IPS-20b (cell line): Measurements from ENCODE around the gene VASH2.
"Not testable (repeated sequence)": the region's sequence is repeated elsewhere in the genome, so short reads cannot be mapped to it uniquely, and the experiment has no call there.

Source experiments
- H3K27ac ChIP-seq: one replicate; pipeline ENCODE4 v1.5.1; 2013; ENCODE audit warnings: low read length
- H3K27me3 ChIP-seq: 2 replicates; pipeline ENCODE4 v1.6.1; 2013; ENCODE audit warnings: mild to moderate bottlenecking, low read length, inconsistent platforms; ENCODE audit not compliant: insufficient read depth
- H3K36me3 ChIP-seq: 2 replicates; pipeline ENCODE4 v1.6.1; 2013; ENCODE audit warnings: low read depth, mild to moderate bottlenecking, inconsistent platforms, low read length, moderate library complexity; ENCODE audit not compliant: insufficient read depth
- H3K4me1 ChIP-seq: 2 replicates; pipeline ENCODE4 v1.6.1; 2013; ENCODE audit warnings: mild to moderate bottlenecking, control low read depth, inconsistent platforms, low read length, moderate library complexity; ENCODE audit not compliant: insufficient read depth
- H3K4me3 ChIP-seq: 2 replicates; pipeline ENCODE4 v1.5.1; 2013; ENCODE audit warnings: mild to moderate bottlenecking, low read length, inconsistent platforms
- H3K9ac ChIP-seq: 2 replicates; pipeline ENCODE4 v1.6.1; 2013; ENCODE audit warnings: low read depth, mild to moderate bottlenecking, inconsistent platforms, low read length, moderate library complexity
- H3K9me3 ChIP-seq: 2 replicates; pipeline ENCODE4 v1.6.1; 2013; ENCODE audit warnings: mild to moderate bottlenecking, low read depth, low read length, inconsistent platforms; ENCODE audit not compliant: insufficient read depth

The VASH2 gene

DNA sequence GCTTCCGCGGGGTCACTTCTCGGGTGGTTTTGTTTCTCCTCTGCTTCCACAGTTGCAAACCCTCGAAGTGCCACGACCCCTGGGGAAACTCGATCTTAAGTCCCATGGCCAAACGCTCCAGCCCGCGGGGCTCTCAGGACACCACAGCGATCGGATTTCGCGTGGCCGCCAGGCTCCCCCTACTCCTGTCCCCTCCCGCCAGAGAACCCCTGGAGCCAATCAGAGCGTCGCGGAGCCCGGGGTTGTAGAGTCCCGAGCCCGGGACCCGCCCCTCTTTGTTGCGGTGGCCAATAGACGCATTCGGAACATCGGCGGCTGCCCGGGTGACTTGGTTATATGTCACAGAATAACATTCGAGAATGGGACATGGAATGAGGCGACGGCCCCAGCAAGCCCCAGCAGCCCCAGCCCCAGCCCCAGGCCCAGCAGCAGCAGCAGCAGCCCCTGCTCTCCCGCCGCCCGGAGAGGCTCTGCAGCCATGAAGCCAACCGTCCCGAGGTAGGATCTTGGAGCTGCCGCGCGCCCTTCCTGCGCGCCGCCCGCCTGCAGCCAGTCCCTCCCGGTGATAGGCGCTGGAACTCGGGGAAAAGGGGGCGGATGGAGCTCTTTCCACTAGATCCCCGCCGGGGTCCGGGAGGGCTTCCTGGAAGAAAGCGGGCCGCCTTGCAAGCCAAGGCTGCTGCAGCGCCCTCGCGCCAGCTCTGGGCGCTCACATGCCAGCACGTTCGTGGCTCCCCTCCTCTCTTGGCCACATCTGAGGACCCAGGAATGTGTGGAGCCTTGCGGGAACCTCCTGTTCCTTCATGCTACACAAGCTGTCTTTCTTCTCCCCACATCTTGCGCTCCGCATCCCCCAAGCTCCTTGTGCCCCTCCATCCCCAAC, at the start of gene VASH2:
Gene VASH2 (plus strand): TSS at position 299 of the 883 bp plus-strand sequence. CDS start 1,002 bp downstream, outside the sequence.
- Histone ChIP-seq H3K36me3 (peaks cover 38% of the 10 kb centered on the region), H3K9ac (peak within 1 kb of the TSS; percentile 88; the same call in 1 of the 2 replicates), H3K27me3 (peaks cover 16% of the 10 kb centered on the region), H3K27ac (no peak within 1 kb of the TSS), H3K4me1 (peaks cover 15% of the 10 kb centered on the region; the same call in 1 of the 2 replicates), H3K4me3 (peak within 1 kb of the TSS; percentile 97), H3K9me3 (no peaks in the 10 kb centered on the region; the same call in 1 of the 2 replicates)

DNA sequence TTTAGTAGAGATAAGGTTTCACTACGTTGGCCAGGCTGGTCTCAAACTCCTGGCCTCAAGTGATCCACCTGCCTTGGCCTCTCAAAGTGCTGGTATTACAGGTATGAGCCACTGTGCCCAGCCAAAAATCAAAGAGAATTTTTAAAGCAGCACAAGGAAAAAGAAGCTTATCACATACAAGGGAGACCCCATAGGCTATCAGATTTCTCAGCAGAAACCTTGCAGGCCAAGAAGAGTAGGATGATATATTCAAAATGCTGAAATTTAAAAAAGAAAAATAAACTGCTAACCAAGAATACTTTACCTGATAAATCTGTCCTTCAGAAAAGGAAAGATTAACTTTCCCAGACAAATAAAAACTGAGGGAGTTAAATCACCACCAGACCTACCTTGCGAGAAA, 49.1 kb upstream of the VASH2 start:
- Histone ChIP-seq H3K36me3 (peaks cover 86% of the 10 kb centered on the region), H3K27ac (no peak overlapping the region)

DNA sequence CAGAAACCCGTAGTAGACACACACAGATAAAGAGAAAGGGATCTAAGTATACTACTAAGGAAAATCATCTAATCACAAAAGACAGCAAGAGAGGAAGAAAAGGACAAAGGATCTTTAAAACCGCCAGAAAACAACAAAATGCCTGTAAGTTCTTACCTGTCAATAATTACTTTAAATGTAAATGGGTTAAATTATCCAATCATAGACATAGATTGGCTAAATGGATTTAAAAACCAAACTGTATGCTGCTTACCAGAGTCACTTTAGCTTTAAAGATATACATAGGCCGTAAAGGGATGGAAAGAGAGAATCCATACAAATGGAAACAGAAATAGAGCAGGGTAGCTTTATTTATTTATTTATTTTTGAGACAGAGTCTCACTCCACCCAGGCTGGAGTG, 48.3 kb upstream of the VASH2 start:
- Histone ChIP-seq H3K4me1 (peaks cover 13% of the 10 kb centered on the region; the same call in 1 of the 2 replicates), H3K36me3 (peaks cover 91% of the 10 kb centered on the region), H3K27me3 (no peaks in the 10 kb centered on the region), H3K9me3 (peaks cover 35% of the 10 kb centered on the region), H3K27ac (no peak overlapping the region), H3K9ac (no peak overlapping the region), H3K4me3 (no peak overlapping the region)

More for the DNA sequence above, 49.1 kb upstream of the VASH2 start:
- peaks cover 5% of the 10 kb centered on the region; the same call in 1 of the 2 replicates for H3K4me1 ChIP-seq
- H3K9me3 ChIP-seq, result peaks cover 35% of the 10 kb centered on the region
- no peak overlapping the region for H3K9ac ChIP-seq
- no peaks in the 10 kb centered on the region for H3K27me3 ChIP-seq
- H3K4me3 ChIP-seq, result no peak overlapping the region

DNA sequence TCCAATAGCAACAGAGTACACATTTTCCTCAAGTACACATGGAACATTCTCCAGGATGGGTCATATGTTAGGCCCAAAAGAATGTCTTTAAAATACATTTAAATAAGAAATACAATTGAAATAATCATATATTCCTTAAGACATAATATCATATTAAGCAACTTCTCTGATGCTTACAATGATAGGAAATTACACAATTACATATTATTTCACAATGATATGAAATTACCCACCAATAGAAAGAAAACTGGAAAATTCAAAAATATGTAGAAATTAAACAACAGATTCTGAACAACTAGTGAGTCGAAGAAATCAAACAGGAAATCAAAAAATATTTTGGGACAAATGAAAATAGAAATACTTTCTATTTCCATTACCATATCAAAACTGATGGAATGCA, 46.7 kb upstream of the VASH2 start:
- peaks cover 35% of the 10 kb centered on the region for H3K9me3 ChIP-seq
- H3K27me3 ChIP-seq, result no peaks in the 10 kb centered on the region
- peaks cover 25% of the 10 kb centered on the region; the same call in 1 of the 2 replicates for H3K4me1 ChIP-seq
- no peak overlapping the region for H3K9ac ChIP-seq
- H3K27ac ChIP-seq, result no peak overlapping the region
- no peak overlapping the region; the same call in 1 of the 2 replicates for H3K4me3 ChIP-seq
- peaks cover 86% of the 10 kb centered on the region for H3K36me3 ChIP-seq

DNA sequence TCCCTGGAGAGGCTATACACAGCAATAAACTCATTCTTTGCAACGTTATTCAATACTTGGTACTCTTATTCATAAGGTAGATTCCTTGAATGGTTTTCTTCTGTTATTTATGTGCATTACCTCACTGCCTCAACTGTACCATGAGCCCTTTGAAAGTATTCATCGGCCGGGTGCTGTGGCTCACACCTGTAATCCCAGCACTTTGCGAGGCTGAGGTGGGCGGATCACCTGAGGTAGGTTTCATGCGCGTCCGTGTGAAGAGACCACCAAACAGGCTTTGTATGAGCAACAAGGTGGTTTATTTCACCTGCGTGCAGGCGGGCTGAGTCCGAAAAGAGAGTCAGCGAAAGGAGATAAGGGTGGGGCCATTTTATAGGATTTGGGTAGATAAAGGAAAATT, 42.3 kb upstream of the VASH2 start:
- peak overlapping the region; percentile 44 for H3K9ac ChIP-seq
- H3K4me1 ChIP-seq, result peaks cover 29% of the 10 kb centered on the region; the same call in 1 of the 2 replicates
- peaks cover 50% of the 10 kb centered on the region for H3K36me3 ChIP-seq
- peaks cover 17% of the 10 kb centered on the region for H3K9me3 ChIP-seq
- peak overlapping the region; percentile 20 for H3K27ac ChIP-seq
- not testable (repeated sequence) for H3K27me3 ChIP-seq, H3K4me3 ChIP-seq

DNA sequence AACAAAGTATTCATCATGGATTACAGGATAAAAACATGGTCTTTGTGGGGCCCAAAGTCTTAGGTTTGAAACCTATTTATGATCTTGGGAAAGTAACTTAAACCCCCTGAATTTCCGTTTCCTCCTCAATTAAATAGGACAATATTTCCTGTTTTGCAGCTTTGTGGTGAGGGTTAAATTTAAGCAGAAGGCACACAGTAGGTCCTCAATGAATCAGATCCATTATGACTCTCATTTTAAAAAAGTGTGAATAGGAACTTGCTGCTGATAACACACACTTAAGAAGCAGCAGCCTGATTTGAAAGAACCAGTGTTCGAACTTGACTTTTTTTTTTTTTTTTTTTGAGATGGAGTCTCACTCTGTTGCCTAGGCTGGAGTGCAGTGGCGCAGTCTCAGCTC, 41.4 kb upstream of the VASH2 start:
- Histone ChIP-seq H3K4me3 (peak overlapping the region; percentile 71), H3K36me3 (peaks cover 42% of the 10 kb centered on the region), H3K9ac (peak overlapping the region; percentile 94), H3K9me3 (peaks cover 15% of the 10 kb centered on the region), H3K27ac (peak overlapping the region; percentile 92), H3K27me3 (no peaks in the 10 kb centered on the region), H3K4me1 (peaks cover 29% of the 10 kb centered on the region; the same call in 1 of the 2 replicates)

DNA sequence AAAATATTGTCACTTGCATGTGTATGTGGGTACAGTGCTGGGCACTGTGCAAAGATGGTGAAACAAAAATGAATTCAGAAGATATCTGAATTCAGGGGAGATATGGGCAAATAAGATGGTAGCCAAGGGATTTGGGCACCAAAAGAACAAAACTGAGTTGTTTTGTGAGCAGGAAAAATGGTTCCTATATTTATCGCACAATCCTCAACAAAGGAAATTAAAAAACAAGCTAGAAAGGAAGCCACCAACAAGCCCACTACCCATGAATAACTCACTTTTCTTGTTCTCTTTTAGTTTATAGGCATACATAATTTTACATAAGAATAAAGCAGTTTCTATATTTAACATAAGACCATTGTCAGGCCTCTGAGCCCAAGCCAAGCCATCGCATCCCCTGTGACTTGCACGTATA, 40.7 kb upstream of the VASH2 start:
- Histone ChIP-seq H3K27me3 (no peaks in the 10 kb centered on the region), H3K9me3 (peaks cover 8% of the 10 kb centered on the region), H3K27ac (peak overlapping the region; percentile 100), H3K4me1 (peaks cover 31% of the 10 kb centered on the region; the same call in 1 of the 2 replicates), H3K9ac (peak overlapping the region; percentile 94), H3K4me3 (peak overlapping the region; percentile 71), H3K36me3 (peaks cover 35% of the 10 kb centered on the region)

DNA sequence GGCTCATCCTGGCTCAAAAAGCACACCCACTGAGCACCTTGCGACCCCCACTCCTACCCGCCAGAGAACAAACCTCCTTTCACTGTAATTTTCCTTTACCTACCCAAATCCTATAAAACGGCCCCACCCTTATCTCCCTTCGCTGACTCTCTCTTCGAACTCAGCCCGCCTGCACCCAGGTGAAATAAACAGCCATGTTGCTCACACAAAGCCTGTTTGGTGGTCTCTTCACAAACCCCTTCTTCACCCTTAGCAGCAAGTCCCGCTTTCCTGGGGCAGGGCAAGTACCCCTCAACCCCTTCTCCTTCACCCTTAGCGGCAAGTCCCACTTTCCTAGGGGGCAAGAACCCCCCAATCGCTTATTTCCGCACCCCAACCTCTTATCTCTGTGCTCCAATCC, 40.1 kb upstream of the VASH2 start:
- H3K4me3 ChIP-seq, result peak overlapping the region; percentile 73
- H3K27ac ChIP-seq, result peak overlapping the region; percentile 31
- H3K9ac ChIP-seq, result peak overlapping the region; percentile 92
- peaks cover 34% of the 10 kb centered on the region for H3K36me3 ChIP-seq
- H3K4me1 ChIP-seq, result peaks cover 37% of the 10 kb centered on the region
- H3K9me3 ChIP-seq, H3K27me3 ChIP-seq: not testable (repeated sequence)

DNA sequence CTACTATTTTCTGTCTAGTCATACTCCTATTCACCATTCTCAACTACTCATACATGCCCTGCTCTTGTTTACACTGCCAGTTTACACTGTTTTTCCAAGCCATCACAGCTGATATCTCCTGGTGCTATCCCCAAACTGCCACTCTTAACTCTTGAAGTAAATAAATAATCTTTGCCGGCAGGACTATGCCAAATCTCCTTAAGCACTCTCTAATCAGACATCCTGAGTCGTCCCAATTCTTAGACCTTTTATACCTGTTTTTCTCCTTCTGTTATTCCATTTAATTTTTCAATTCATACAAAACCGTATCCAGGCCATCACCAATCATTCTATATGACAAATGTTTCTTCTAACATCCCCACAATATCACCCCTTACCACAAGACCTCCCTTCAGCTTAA, 36.7 kb upstream of the VASH2 start:
- Histone ChIP-seq H3K4me3 (peak overlapping the region; percentile 73), H3K4me1 (peaks cover 30% of the 10 kb centered on the region), H3K36me3 (peaks cover 33% of the 10 kb centered on the region), H3K9ac (peak overlapping the region; percentile 91)
- not testable (repeated sequence) for H3K9me3 ChIP-seq, H3K27me3 ChIP-seq, H3K27ac ChIP-seq

DNA sequence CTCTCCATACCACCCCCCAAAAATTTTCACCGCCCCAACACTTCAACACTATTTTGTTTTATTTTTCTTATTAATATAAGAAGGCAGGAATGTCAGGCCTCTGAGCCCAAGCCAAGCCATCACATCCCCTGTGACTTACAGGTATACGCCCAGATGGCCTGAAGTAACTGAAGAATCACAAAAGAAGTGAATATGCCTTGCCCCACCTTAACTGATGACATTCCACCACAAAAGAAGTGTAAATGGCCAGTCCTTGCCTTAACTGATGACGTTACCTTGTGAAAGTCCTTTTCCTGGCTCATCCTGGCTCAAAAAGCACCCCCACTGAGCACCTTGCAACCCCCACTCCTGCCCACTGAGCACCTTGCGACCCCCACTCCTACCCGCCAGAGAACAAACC, 36.2 kb upstream of the VASH2 start:
- peak overlapping the region; percentile 91; the same call in 1 of the 2 replicates for H3K9ac ChIP-seq
- H3K36me3 ChIP-seq, result peaks cover 38% of the 10 kb centered on the region
- H3K27me3 ChIP-seq, H3K27ac ChIP-seq, H3K9me3 ChIP-seq: not testable (repeated sequence)
- peaks cover 26% of the 10 kb centered on the region for H3K4me1 ChIP-seq
- peak overlapping the region; percentile 73; the same call in 1 of the 2 replicates for H3K4me3 ChIP-seq

DNA sequence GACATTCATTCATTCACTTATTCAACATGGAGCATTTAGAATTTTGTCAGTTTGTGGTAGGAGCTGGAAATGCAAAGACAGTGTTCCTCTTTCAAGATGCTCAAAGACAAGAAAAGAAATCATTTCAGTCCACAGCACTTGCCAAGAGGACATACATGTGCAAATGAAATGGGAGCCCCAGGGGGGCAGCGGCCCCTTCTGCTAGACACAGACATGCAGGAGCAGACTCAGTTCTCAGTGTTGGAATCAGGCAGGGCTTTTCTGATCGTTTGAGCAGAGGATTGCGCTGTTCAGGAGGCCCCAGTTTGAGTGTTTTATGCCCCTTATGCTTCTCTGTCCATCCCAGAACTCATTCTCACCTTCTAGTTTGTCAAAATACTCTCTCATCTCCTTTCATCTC, 35.6 kb upstream of the VASH2 start:
- Histone ChIP-seq H3K27ac (peak overlapping the region; percentile 73), H3K27me3 (no peaks in the 10 kb centered on the region), H3K9ac (peak overlapping the region; percentile 82), H3K36me3 (peaks cover 40% of the 10 kb centered on the region), H3K4me1 (peaks cover 26% of the 10 kb centered on the region), H3K9me3 (no peaks in the 10 kb centered on the region), H3K4me3 (peak overlapping the region; percentile 51)
